Stimulated activated CD4-positive, alpha-beta T cell treated with anti-CD3 and anti-CD28 coated beads, Interleukin-4, amount 100 ng/mL, for 1 hour (primary cell): Measurements from ENCODE around the gene APOB.
A peak's percentile ranks its signal among the peaks of the same experiment; 100 is the strongest.

Experiments
- DNase-seq: peaks from one replicate; pipeline ENCODE4 v3.0.0-alpha.2; 2020

APOB gene

DNA sequence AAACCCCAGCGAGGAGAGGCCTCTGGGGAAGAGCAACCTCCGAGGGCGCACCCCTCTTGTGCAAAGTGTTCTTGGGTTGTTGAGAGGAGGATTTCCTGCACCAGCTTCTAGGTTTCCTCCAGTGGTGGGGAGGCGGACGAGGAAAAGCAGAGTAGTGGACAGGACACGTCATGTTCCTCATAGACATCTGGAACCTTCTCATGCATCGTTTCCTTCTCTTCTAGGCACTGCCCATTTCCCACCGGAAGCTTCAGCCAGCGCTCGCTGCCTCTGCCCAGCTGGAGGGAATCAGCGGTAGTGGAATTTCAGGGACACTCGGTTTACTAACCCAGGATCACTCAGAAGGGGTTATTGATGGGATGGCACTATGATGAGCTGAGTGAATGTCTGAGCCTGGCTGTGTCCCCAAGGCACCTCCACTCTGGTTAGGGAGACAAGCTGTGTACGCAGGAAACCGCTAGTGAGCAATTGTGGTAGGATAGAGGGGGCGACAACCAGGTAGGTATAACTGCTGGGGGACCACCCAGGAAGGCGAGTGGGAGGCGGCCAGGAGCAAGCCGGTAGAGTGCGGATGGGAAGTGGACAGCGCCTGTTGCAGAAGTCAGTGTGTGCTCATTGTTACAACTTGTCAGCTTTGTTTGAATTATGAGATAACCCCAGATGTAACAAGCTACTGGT lies 960 bp upstream of the APOB start:
- DNase-seq = no peak

DNA sequence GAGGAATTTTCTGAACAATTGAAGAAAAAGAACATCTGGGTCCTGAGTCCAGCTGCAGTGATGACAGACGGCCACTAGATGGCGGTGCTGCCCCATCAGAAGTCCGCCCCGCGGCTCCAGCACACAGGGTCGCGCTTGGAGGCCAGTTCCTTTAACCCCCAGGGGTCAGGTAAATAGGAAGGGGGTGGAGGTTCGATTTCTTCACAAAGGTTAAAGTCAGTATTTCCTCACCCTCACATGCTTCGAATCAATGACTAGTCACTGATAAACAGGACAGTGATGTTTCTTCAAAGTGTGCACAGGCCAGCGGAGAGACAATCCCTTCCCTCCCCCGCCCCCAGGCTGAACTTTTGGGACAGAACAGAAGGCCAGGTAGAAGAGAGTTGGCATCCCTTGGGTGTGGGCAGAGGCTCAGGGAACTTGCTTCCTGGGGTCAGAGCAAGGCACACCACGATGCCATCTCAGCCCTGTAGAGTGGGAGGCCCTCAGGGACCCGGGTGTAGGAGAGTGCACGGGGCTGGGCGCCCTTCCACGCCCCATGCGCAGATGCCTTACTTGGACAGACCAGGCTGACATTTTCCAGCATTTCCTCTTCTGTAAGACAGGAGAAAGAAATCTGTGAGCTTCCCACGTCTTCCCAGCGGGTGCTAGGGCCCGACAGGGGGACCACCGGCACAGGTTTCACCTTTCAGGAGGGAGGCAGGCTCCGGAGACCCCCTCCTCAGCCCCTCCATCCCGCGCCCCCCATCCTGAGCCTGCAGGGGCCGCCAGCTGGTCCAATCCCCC lies 722 bp downstream of the APOB start:
- peak; percentile 60 for DNase-seq

GRCh38 chr2:21042708-21042957 lies 1.2 kb downstream of the APOB start:
- no peak for DNase-seq

GRCh38 chr2:21041943-21042707 lies 1.7 kb downstream of the APOB start:
- no peak for DNase-seq

DNA sequence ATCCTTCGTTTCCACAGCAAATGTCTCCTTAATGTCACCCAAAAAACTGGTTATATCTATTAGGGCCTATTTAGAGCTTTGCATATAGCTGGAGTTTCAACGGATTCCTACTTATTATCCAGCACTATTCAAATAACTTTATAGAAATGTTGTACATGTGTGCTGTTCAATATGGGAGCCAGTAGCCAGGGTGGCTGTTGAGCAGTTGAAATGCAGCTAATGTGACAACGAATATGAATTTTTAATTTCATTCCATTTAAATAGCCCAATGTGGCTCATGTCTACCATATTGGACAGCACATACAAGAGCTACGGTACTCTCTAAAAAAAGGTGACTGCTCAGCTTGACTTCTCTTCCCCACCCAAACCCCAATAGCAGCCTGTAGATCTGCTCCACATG lies 2.4 kb downstream of the APOB start:
- DNase-seq = no peak

- no peak for DNase-seq
Observed at GRCh38 chr2:21040468-21041377, 3.1 kb downstream of the APOB start.

- DNase-seq = no peak
Observed at GRCh38 chr2:21039979-21040467, 3.9 kb downstream of the APOB start.

DNA sequence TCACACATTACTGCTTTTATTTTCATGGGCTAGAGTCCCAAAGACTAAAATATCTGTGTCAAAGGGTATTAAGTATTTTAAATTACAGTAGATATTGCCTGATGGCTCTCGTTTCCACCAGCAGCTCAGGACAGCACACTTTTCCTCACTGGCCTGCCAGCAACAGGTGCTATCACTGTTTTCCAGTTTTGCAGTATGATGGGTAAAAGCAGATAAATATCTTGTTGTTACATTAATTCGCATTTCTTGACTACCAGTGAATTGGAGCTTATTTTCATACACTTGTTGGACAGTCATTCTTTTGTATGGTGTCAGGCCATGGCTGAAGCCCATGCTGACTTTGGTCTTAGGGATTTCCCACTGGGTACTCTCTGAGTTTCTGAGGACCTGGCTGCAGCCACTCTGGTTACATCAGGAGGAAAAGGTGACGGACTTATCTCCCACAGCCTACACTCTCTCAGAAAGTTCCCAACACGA lies 4.8 kb downstream of the APOB start:
- DNase-seq = no peak

DNA sequence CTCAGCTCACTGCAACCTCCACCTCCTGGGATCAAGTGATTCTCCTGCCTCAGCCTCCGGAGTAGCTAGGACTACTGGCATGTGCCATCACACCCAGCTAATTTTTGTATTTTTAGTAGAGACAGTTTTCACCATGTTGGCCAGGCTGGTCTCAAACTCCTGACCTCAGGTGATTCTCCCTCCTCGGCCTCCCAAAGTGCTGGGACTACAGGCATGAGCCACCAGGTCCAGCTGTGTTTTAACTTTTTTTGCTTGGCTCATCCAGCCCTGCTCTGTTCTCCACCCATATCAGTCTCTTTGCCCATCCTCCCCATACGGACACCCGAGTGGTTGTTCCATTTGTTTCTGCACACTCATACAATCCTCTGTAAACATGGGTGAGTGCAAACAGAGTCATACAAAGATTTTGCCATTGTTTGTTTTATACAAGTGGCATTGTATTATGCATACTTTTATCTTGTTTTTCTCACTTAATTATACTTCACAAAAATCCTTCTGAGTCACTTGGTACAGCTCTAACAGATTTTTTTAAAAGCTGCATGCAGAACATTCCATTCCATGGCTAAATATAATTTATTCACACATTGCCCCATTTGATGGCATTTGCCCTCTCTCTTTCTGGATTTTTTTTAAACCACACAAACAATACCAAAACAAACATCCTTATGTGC lies 5.3 kb downstream of the APOB start:
- DNase-seq = no peak

- no peak for DNase-seq
Observed at GRCh38 chr2:21037671-21038108, 6.2 kb downstream of the APOB start.

GRCh38 chr2:21036708-21037670 lies 6.9 kb downstream of the APOB start:
- no peak for DNase-seq

- DNase-seq = no peak
Observed at GRCh38 chr2:21035974-21036707, 7.7 kb downstream of the APOB start.

GRCh38 chr2:21035282-21035973 lies 8.4 kb downstream of the APOB start:
- DNase-seq = no peak

DNA sequence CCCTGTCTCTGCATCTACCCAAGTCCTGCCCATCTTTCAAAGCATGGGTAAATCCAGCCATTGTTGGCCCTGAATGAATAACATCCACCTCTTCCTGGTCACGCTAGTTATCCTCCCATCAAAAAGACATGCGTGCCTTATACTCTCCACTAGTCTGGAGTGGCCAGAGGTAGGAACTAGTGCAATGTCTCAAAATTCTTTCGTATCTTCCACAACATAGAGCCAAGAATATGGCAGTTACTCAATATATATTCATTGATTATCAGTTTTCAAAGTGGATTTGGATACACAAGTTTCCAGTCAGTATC lies 8.9 kb downstream of the APOB start:
- DNase-seq = no peak

- DNase-seq = no peak
Observed at GRCh38 chr2:21034156-21034971, 9.5 kb downstream of the APOB start.

DNA sequence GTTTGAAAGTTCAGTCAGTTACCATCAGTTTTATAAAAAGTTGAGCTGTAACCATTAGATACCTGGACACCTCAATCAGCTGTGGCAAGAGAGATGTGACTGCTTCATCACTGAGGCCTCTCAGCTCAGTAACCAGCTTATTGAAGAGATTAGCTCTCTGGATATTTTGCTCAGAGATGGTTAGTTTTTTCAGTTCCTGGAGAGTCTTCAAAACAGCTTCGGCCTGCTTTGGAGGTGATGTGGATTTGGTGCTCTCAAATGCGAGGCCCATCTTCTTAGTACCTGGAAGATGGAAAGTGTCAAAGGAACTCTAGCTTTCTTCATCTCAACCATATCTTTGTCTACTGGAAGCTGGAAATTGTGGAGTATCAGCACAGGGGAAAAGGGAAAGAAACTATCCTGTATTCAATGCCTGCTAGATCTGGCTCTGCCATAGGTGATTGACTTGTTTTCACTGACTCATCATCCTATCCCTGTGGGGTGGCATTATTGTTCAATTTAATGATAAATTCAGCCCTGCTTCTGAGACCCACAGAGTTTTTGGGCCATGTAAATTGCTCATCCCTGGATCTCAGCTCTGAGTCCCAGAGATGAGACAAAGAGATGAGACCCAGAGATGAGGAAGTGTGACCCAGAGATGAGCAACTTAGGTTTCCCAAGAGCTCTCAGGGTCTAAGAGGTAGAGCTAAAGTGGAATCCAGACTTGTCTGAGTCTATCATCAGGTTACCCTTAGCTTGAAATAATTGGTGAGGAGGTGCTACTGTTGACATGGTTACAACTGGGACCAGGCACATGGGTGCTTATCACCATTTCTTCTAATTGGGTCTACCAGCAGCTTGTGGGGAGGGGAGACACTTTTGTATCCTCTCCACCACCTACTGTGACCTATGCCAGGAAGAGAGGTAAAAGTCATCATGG lies 10.4 kb downstream of the APOB start:
- no peak for DNase-seq
